ENCODE measurements around the gene MTSS2. TPM values are rescaled to one million over a fixed set of nuclear protein-coding genes. Genes with fewer than 3 reads are reported as not detected.

MTSS2 gene
- total RNA-seq, 1 donor from 2014 or later = 32.8 TPM

DNA sequence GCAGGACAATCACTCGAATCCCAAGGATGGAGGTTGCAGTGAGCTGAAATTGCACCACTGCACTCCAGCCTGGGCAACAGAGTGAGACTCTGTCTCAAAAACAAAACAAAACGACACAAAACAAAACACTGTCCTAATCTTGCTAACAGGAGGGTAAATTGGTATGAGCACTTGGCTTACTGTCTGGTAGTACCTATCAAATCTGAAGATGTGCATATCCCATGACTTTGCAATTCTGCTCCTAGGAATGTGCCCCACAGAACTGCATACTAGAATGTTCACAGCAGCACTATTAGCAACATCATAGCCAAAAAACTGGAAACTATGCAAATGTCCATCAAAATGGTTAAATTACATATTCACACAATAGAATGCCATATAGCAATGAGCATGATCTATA is 15.7 kb downstream of the MTSS2 start:
- no peak for ATAC-seq

DNA sequence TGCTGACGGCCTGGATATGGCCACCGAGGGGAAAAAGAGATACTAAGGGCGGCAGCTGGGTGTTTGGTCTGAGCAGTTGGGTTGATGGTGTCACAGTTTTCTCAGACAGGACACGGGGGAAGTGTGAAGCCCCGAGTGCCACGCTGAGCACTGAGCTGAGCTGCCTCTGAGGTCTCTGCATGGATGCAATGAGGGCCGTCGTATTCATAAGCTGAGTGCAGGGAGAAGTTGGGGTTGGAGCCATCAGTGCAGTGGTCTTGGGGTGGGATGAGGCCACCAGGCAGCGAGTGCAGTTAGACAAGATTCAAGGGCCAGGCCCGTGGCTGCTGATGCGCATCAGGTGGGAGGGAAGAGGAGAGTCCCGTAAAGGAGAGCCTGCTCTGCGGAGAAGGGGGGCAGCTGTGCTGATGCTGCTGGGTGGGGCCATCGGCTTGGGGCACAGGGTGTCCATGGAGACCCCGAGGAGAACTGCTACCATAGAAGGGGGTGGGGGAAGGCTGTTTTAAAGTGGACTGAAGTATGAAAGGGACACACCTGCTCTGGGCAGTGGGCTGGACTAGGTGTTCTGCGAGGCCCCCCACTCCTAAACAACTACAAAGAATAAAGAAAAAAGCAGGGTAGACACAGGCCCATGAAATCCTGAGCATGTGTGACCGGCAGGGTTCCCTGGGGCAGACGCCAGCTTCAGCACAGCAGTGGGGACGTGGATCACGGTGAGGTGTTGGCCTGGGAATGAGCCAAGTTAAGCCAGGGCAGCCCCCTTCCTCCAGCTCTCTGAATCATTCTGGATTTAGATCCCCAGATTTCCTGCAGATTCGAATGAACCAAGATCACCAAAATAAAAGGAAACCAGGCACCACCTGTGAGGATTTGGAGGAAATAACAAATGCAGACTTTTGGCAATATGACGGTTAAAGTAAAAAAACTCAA is 19.8 kb downstream of the MTSS2 start:
- no peak for ATAC-seq

DNA sequence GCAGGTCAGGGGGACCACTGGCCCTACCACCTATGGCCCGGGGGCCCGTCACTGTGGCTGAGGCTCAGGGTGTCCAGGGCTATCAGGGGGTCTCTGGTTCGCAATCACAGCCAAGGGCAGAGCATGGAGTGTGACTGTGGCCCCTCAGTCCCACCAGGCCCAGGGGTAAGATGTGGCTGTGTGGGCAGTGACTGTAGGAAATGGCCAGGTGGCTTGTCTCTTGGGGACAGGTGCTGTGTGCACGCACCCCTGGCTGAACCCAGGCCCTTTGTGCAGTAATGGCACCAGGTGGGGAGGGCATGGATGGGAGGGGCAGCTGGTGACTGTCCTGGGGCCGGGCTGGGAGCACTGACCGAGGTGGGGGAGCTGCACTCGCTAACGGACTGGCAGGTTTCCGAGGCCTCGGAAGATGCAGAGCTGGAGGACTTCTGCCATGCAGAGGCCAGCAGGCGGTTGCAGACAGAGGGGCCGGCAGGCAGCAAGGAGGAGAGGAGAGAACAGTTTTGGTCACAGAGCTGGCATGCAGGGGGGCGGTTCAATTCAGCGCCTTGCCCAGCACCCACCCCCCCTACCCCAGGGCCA is 20.6 kb downstream of the MTSS2 start:
- ATAC-seq = no peak

DNA sequence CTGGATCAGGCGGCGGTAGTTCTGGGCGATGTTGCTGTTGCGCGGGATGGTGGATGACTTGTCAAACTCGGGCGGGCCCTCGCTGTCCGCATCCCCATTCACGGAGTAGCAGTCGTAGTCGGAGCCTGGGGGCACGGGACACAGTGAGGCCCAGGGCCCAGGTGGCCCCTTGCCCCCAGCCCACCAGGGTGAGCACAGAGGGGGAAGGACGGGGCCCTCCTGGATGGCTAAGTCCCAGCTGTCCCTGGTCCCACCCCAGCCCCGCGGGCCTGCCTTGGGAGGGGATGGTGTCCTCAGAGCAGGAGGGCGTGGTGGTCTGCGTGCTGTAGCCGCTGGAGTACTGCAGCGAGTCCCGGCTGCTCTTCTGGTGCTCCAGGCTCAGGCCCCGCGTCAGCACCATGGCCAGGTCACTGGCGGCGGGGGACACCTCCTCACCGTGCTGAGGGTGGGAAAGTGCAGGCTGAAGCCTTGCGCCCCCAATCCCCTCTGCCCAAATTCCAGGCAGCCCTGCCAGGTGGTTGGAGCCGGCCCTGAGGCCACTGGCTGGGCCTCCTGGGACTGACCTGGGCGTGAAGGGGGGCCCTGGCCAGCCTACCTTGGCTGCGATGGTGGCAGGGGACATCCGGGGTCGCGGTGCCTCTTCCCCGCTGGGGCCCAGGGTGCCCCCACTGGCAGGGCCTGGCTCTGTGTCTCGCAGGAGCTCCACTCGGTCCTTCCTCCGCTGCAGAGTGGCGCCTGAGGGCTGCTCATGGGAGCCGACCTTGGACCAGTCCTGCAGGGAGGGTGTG is 21.3 kb downstream of the MTSS2 start:
- ATAC-seq = peak; percentile 2

DNA sequence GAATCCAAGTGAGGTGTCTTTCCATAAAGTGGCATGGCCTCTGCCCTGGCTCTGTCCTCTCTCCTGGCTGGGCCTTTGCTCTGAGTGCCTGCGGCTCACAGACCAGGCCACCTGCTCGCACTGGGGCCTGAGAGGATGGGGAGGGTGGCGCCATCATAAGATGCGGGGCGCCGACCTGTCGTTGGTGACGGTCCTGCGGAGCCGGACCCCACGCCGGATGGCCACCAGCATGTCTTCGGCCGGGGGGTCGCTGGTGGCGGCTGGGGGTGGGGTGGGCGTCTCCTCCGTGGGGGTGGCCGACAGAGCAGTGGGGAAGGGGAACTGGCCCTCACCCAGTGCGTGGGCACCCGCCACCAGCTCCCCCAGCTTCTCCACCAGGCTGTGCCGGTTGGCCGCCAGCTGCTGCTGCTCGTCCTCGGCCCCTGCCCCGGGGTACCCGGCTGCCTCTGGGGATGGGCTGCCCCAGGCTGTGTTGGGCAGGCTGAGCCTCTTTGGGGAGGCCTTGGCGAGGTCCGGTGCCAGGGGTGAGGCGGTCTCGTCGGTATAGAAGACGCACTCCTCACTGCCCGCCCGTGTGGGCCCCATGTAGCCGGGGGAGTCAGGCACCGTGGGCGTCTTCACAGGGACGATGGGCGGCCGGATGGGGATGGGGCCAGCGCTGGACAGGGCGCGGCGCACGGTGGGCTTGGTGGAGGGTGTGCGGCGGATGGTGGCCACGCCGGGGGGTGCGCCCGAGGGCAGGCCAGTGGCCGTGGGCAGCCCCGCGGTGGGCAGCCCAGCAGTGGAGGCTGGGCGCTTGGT is 22.1 kb downstream of the MTSS2 start:
- peak; percentile 3 for ATAC-seq

DNA sequence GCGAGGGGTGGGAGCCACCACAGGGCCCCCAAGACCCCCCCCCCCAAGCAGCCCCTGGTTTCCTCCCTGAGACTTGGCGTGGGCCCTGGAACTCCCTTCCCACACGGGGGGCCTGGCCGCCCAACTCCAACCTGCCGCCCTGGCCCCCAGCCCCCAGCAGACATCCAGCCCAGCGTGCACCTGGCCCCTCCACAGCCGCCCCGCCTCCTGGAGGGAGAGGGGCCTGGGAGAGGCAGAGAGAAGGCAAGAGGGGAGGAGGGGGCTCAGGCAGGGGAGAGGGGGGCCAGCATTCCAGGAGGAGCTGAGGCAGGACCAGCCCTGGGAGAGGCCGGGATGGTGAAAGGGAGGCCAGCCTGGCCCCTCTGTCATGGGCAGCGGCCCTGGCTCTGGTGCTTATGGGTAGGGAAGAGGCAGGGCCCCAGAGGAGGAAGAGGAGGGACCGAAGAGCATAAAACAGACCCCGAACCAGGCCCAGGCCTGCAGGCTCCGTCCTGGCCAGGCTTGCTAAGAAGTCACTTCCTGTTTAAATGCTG is 22.8 kb downstream of the MTSS2 start:
- no peak for ATAC-seq

DNA sequence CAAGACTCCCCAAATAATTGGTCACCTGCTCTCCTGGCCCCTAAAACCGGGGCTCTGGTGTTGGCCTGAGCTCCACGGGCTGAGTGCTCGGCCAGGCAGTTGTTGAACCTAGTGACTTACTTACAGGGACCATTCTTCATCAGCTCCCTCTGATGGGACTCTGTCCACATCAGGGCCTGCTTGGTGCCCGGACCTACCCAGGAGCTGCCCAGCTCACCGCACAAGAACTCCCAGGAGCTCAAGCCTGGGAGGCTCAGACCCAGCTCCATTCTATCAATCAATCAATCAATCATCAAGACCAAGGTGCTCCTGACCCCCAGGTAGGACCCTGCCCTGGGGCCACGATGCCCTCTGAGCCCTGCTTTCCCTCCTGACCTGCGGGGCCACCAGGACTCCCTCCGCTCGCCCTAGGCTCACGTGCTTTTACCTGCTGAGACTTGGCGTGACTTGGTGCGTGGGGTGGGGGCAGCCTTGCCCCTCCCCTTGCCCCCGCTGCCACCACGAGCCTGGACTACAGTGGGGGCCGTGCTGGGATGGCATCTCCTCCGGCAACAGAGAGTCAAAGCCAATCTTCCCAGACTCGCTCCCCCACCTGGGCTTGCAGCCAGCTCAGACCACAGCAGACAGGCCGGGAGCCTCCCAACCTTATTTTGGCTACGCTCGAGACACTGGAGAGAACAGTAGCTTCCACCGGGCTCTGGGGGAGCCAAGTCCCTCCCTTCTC is 23.8 kb downstream of the MTSS2 start:
- ATAC-seq = no peak

DNA sequence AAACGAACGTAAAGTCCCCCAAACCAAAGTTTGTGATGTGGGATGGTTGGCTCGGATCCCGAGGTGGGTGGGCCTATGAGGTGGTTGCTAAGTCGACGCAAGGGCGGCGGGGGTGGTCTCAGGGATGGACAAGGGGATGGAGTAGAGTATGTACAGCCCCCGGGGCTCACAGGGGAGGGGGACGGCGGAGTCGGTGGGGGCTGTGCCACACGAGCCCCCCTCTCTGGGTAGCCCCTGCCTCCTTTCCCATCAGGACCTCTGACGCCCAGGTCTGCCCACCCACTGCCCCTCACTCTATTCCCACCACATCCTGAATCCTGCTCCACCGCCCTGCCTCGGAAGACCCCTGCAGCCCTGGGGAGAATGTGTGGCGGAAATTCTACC is 24.3 kb downstream of the MTSS2 start:
- no peak for ATAC-seq

DNA sequence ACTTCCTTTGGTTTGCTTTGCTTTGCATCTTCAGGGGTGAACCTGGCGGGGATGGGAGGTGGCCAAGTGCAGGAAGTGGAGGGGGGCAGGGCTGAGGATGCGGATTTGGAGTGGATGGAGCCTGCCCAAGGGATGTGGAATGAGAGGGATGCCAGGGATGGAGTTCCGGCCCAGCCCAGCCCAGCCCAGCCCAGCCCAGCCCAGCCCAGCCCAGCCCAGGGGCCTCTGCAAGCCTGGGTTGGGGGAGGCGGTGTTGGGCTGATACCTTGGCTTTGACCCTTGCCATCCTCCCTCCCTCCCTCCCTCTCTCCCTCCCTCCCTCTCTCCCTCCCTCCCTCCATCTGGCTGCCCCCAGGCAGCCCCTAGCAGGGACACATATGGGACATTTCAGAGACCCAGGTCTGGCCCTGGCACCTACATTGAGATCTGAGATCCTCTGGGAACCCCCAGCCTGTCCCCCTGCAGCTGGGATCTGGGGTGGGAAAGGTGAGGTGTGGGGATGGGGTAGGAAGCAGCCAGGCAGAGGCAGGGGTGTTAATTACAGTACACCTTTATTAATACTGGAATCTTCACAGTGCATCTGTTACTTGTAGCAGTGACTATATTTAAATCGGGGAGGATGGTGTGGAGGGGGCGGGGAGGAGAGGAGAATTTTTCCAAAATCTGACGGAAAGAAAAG is 25.0 kb downstream of the MTSS2 start:
- no peak for ATAC-seq

DNA sequence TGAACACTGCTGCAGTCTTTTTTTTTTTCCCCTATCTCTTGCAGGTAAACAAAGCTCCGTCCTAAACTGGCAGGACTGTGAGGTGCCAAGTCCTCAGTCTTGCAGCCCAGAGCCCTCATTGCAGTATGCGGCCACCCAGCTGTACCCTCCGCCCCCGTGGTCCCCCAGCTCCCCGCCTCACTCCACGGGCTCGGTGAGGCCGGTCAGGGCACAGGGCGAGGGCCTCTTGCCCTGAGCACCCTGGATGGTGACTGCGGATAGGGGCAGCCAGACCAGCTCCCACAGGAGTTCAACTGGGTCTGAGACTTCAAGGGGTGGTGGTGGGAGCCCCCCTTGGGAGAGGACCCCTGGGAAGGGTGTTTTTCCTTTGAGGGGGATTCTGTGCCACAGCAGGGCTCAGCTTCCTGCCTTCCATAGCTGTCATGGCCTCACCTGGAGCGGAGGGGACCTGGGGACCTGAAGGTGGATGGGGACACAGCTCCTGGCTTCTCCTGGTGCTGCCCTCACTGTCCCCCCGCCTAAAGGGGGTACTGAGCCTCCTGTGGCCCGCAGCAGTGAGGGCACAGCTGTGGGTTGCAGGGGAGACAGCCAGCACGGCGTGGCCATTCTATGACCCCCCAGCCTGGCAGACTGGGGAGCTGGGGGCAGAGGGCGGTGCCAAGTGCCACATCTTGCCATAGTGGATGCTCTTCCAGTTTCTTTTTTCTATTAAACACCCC is 25.7 kb downstream of the MTSS2 start:
- peak; percentile 10 for ATAC-seq

DNA sequence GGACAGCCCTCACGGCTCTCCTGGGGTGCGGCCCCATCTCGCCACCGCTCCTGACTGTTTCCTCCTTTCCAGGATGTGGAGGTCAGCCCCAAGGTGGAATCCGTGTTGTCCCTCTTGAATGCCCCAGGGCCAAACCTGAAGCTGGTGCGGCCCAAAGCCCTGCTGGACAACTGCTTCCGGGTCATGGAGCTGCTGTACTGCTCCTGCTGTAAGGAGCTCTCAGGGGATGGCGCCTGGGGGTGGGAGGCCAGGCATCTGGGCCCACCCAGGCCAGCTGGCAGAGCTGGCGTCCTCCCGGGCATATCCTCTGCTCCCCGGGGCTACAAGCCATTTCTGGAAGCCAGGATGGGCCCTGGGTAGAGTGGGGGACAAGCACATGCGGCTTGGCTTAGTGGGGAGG is 26.3 kb downstream of the MTSS2 start:
- ATAC-seq = peak; percentile 7

DNA sequence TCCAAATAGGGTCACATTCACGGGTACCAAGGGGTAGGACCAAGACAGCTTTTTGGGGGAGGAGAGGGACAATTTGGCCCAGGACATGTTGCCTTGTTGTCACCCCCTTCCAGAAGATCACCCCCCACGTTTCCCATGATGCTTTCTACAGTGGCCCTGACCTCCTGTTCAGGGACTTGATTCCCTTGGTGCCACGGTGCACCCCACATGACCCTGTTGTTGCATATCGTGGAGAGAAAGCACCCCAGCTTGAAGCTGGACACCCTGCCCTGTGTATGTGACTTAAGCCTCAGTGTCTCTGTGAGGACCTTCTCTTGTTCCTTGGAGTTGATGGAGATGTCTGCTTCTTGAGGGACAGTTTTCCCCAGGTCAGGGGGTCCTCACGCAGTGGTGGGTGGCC is 26.9 kb downstream of the MTSS2 start:
- ATAC-seq = no peak

DNA sequence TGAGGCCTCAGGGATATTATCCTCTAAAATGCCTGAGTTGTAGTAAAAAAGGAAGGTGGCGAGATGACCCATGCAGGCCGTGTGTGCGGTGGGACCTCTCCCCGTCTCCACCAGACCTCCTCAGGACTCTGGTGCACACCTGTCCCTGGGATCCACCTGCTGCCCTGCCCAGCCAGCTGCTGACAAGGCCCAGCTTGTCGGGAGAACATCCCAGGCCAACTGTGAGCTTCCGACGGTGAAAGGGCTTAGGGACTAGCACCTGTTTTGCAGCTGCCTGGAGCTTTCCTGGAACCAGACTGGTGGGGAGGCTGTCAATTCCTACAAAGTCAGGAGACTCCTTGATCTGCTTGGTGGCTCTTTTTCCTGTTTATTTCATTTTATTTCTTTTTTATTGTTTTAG is 27.9 kb downstream of the MTSS2 start:
- ATAC-seq = no peak

DNA sequence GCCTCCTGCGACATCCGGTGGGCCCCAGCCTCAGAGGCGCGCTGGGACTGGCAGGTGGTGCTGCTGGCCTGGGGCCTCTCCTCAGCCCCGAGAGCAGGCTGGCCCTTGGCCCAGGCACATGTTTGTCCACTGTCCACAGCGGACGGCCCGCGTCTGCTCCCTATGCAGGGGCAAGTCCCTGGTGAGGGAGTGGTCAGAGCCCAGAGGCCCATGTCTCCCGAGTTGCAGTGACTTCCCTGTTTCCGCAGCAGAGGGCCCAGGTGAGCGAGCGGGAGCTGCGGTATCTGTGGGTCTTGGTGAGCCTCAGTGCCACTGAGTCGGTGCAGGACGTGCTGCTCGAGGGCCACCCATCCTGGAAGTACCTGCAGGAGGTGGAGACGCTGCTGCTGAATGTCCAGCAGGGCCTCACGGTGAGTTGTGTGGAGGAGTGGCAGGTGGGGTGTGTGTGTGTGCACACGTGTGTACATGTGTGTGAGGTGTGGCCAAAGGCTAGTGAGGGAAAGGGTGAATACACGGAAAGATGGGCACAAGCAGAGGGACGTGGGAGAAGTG is 29.1 kb downstream of the MTSS2 start:
- no peak for ATAC-seq

DNA sequence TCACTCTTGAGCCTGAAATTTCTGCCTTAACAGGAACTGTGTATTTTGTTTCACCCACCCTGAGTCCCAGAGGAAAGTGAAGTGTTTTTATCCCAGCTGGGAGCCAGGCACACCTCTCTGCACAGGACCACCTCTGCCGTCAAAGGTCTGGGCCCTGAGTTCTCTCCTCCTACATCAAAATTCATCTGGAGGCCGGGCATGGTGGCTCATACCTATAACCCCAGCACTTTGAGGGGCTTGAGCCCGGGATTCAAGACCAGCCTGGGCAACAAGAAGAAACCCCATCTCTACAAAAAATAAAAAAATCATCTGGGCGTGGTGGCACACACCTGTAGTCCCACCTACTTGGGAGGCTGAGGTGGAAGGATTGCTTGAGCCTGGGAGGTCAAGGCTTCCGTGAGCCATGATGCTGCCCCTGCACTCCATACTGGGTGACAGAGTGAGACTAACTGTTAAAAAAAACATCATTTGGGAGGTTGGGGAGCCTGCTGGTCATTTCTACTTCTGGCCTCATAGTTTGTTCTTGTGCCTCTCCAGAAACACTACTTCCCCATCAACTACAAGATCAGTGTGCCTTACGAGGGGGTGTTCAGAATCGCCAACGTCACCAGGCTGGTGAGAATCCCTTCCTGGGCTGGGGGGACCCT is 29.7 kb downstream of the MTSS2 start:
- no peak for ATAC-seq

DNA sequence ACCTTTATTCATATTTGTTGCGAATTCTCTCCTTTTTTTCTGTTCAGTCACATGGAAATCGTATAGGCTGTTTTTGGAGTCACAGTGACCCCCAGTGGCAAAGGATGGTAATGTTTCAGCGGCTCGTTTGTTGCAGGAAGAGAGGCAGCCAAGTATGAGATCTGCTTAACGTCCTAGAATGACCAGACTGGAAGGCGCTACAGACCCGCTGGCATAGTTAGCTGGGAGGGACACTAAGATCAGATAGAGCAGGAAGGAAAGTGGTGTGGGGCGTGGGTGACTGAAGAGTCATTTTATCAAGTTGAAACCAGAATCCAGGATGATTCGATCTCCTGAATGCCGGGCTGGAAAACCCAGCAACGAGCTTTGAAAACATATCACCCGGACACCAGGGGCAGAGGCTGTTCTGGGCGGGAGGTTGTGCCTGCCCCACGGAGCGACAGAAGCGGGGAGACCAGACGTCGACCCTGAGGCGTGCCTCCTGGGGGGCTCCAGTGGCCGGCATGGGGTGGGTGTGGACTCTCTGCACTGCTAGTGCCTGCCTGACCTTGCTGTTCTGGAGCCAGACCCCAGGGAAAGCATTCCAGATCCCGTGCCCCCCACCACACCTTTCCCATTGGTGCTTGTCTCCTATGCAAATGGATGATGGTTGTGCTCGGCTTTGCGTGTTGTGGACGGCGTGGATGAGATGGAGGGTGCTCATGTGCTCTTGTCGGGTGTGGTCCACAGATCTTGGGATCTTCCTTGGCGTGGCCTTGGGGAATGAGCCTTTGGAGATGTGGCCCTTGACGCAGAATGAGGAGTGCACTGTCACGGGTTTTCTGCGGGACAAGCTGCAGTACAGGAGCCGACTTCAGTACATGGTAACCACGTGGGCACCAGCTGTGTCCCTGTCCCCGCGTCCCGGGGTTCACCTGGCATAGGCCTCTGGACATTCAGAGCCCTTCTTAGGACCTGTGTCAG is 31.8 kb downstream of the MTSS2 start:
- ATAC-seq = peak; percentile 78

DNA sequence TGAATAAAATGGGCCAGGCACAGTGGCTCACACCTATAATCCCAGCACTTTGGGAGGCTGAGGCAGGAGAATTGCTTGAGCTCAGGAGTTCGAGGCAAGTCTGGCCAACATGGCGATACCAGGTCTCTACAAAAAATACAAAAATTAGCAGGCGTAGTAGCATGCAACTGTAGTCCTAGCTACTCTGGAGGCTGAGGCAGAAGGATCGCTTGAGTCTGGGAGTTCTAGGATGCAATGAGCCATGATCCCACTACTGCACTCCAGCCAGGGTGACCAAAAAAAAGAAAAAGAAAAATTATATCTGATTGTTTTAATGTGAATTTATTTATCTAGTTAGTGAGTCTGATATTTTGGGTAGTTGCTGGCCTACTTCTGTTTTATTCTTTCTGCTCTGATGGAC is 32.4 kb downstream of the MTSS2 start:
- no peak for ATAC-seq

DNA sequence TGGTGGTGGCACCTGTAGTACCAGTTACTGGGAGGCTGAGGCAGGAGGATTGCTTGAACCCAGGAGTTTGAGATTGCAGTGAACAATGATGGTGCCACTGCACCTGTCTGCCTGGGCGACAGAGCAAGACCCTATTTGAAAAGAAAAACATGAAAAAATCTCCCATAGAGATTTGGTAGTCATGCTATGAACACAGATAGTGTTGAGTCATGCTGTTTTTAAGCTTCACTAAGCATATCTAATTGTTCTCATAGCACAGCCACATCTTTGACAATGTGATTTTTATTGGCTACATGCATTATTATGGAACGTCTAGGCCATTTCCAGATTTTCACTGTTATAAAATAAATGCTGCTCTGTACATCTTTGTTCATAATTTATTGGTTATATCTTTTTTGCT is 33.5 kb downstream of the MTSS2 start:
- peak; percentile 53 for ATAC-seq
